ENCODE data around the gene HMCN2.

DNA sequence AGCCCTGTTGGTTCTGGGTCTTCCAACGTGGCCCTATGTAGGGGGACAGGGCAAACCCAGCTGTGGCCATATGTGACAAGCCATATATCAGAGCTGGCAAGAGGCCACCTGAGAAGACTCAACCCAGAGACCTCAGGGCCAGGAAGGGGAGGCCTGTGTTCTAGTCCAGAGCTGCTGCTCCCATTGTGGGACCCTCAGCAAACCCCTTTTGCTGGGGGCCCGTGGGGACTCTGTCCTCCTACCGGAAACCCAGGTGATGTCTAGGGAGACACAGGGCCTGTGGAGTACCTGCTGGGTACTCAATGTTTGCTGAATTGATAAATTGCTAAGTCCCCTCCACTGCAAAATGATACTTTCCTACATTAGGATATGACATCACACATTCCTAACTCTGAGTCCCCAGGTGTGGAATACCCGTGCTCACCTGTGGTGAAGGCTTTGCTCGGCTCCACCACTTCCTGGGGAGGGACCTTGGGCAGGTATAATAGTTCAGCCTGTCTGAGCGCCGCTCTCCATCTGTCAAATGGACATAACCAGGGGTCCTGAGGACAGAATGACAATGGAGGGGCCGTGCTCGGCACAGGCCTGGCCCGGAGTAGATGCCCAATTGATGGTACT lies 140.8 kb downstream of the HMCN2 start:
- TF ChIP-seq, protein P1, sequence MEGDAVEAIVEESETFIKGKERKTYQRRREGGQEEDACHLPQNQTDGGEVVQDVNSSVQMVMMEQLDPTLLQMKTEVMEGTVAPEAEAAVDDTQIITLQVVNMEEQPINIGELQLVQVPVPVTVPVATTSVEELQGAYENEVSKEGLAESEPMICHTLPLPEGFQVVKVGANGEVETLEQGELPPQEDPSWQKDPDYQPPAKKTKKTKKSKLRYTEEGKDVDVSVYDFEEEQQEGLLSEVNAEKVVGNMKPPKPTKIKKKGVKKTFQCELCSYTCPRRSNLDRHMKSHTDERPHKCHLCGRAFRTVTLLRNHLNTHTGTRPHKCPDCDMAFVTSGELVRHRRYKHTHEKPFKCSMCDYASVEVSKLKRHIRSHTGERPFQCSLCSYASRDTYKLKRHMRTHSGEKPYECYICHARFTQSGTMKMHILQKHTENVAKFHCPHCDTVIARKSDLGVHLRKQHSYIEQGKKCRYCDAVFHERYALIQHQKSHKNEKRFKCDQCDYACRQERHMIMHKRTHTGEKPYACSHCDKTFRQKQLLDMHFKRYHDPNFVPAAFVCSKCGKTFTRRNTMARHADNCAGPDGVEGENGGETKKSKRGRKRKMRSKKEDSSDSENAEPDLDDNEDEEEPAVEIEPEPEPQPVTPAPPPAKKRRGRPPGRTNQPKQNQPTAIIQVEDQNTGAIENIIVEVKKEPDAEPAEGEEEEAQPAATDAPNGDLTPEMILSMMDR (IDR thresholded peaks at IDR 0.05; ENCODE audit: extremely low read depth in 1 of 2, insufficient read depth in 1 of 2, low read depth in 1 of 2, low read length in 2 of 2), result no peak
- TF ChIP-seq POLR2A (IDR thresholded peaks at IDR 0.05; ENCODE audit: low read depth, low read length) (no peak), POLR2AphosphoS5 (IDR thresholded peaks at IDR 0.05; ENCODE audit: insufficient read depth, low read depth, low read length) (no peak), GATA2 (IDR thresholded peaks at IDR 0.05; ENCODE audit: insufficient read depth, insufficient read length, low read depth, low read length) (no peak), MAX (IDR thresholded peaks at IDR 0.05; ENCODE audit: insufficient read depth, insufficient read length) (no peak), MYC (IDR thresholded peaks at IDR 0.05; ENCODE audit: low read depth, low read length) (no peak), JUN (IDR thresholded peaks at IDR 0.05; ENCODE audit: borderline replicate concordance, insufficient read depth, insufficient read length, low read depth) (no peak)
